ENCODE measurements around the gene SLC4A1.

Gene SLC4A1

DNA sequence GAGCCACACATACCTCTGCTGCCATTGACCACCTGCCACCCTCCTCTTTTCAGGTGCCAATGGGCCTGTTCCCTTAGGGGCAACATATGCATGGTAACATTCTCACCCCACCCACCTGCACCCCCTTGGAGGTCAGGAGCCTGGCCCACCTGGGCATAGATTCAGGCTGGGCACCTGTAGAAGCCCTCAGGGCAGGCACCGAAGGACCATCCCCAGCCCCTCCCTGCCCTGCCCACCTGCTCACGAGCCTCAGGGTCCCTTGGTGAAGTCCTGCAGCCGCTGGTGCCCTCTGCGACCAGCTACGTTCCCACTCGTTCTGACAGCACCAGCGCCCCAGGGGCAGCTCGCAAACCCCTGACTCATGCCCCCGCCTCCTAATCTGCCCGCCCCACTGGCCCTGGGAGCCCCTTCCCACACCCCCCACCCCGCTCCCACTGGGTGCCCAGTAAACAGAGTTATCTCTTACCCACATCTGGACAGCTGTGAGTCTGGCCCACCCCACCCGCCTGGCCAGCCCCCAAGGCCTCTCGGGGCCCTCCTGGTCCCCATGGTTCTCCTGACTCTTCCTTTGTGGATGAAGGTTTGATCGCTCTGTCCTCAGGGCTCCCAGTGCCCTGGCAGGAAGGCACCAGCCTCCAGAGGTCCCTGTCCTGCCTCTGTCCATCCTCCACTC, at the start of gene SLC4A1:
SLC4A1 (minus strand) TSS at position 318 of the 673 bp plus-strand sequence. CDS start 5,269 bp downstream, outside the sequence.
- no peak for DNase-seq

- no peak for DNase-seq
Measured at GRCh38 chr17:44317545-44317944, 49.6 kb upstream of the SLC4A1 start.

GRCh38 chr17:44315760-44316731, 48.1 kb upstream of the SLC4A1 start:
- no peak for DNase-seq

DNA sequence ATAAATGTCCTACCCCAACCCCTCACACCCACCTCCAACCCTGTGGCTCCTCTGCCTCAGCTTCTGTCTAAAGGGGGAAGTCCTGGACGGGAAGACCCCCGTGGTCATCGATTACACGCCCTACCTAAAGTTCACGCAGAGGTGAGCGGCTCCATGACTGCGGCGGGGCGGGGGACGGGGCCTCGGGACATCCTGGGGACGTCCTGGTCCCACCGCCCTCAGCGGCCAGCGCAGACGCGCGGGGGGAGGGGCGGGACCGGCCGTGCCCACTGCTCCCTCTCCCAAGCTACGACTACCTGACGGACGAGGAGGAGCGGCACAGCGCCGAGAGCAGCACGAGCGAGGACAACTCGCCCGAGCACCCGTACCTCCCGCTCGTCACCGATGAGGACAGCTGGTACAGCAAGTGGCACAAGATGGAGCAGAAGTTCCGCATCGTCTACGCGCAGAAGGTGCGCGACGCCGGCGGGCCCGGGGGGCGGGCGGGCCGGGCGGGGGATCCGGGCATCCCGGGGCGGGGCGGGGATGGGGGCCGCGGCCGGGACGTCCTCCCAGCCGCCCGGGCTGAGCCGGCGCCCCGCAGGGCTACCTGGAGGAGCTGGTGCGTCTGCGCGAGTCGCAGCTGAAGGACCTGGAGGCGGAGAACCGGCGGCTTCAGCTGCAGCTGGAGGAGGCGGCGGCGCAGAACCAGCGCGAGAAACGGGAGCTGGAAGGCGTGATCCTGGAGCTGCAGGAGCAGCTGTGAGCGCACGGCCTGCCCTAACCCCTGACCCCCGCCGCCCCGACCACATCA, 47.1 kb upstream of the SLC4A1 start:
- peak; percentile 33 for DNase-seq

- no peak for DNase-seq
Measured at GRCh38 chr17:44314524-44314868, 46.6 kb upstream of the SLC4A1 start.

DNA sequence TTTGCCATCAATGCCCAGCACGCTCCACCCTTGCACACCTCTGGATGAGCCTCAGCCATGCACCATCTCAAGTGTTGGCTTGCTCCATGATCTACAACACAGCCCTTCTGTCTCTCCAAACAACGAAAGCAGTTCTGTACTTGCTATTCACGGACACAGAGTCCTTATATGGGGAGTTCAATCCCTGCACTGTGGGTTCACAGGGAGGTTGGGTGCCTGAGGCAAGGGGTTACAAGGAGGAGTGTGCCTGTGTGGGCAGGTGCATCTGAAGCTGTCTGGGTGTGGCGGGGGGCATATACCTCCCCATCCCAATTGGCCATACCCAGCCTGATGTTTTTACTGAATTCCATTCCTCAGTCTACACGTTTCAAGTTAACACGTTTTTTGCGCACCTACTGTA, 46.1 kb upstream of the SLC4A1 start:
- DNase-seq: no peak

- no peak for DNase-seq
Measured at GRCh38 chr17:44312396-44313104, 44.6 kb upstream of the SLC4A1 start.

DNA sequence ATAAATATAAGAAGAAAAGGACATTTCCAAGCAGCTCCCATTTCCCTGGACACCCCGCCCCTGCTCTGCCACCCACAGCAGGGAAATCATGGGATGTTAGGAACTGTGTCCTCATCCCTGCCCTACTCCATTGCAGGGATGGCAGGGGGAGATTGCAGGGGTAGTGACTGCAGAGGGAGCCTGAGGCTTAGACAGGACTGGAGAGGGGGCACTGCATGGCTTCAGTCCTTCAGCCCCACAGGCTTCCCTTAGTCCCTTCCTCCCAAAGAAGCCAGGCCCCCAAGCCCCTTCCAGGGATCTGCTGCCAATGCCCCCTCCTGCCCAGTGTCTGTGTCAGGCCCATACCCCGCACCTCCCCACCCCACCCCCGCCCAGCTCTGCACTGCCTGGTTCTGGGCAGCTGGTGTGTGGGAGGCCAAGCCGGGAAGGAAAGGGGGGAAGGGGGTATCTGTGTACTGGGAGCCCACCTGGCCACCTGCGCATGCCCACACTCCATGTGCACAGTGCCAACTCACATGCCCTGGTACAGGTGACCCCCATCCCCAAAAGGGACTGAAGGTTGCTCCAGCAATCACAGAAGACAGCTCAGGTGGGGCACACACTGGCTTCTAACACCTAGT, 43.7 kb upstream of the SLC4A1 start:
- no peak for DNase-seq

DNA sequence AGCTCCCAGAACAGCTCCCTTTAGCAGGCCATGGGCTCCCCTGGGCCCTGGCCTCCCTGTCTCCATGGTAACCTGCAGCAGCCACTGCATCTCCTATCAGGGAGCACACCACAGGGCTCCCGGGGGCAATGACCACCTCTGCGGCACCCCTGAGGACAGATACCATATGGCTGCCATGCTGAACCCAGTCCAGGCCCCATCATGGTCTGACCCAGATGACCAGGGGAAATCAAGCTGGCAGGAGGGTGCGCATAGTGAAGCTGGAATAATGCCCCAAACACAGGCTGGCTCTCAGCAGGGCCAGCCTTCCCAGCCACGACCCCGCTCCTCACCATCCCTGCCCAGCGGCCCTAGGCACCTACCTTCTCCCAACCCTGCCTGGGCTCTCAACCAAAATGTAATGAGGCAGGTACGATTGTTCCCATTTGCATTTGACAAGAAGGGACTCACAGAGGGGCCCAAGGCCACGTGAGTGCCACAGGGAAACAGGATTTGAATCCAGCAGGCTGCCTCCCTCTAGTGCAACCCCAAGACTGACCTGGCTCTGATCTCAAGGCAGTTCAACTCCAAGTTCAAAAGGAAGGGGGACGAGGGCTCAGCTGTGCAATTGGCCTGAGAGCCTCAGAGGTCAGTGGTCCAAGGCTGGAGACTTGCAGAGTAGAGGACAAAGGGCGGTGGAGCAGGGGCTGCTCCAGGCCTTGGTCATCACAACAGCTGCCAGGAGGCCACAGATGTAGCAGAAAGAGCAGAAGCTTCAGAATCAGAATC, 42.9 kb upstream of the SLC4A1 start:
- no peak for DNase-seq

DNA sequence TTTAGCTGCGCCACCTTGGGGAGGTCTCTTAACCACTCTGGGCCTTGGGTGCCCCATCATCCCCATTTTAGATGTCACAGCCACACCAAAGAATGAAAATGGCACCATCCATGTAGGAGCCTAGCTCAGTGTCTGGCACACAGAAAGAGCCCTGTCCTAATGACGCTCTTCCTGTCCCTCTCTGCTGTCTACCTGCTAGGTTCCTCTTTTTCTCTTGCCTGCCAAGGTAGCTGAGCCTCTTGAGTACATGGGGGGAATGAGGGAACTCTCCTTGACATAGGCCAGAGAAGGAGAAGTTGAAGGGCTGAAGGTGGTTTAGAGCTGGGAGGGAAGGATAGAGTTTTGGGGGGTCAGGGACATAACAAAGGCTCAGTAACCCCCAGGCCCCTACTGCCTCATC, 42.3 kb upstream of the SLC4A1 start:
- no peak for DNase-seq

- no peak for DNase-seq
Measured at GRCh38 chr17:44309472-44309871, 41.5 kb upstream of the SLC4A1 start.

GRCh38 chr17:44308865-44309264, 40.9 kb upstream of the SLC4A1 start:
- peak; percentile 23 for DNase-seq

DNA sequence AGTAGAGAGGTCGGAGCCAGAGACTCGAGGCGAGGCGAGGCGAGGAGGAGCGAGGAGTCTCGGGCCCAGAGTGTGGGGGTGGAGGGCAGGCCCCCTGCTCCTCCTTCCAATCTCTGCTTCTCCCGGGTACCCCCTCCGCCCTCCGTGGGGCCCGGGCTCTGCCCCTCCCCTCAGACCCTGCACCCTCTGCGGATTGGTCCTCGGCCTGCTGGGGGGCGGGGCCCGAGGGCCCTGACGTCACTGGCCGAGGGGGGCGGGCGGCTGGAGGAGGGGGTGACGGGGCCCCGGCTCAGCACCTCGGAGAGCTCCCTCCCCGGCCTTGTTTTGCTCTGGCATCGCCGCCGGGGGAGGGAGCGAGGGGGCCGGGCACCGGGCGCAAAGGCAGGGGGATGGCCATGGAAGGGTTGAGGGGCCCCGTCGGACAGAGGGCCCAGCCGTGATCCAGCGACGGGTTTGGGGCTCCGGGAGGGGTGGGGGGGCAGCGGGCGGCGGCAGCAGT, 40.4 kb upstream of the SLC4A1 start, which contains the start of gene RUNDC3A:
RUNDC3A (plus strand) TSS at position 282 of the 499 bp plus-strand sequence. CDS start 232 bp downstream, outside the sequence.
- DNase-seq: peak; percentile 77

DNA sequence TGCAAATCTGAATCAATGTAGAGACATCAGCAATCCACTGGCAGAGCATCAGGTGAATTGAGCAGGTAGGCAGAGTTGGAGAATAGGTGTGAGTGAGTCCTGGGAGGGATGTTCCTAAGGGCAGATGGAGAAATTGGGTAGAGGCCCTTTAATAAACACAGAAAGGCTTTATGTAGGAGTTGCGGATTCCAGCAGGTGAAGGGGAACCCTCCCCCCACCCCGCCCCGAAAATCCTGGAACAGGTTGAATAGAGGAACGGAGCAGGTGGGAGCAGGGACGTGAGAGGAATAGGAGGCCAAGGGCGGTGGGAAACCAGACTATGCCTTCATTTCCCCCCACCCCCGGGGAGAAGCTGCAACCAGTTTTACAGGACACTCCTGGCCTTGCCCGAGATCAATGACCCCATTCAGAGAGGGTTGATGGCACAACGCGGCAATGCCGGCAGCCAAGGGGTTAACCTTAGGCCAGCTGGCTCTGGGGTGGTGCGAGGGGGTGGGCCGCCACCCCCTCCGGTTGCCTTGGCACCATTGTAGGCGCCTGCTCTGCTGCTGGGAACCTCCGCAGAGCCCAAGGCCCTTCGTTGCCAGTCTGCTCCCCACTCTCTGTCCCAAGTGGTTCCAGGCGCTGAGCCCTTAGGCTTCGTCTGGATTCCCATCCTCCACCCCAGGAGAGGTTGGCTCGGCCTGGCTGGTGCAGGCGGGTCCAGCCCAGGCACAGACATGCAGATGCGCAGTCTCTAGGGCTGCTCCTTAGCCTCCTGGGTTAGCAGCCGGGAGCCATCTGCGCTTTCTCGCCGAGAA, 39.7 kb upstream of the SLC4A1 start:
- peak; percentile 45 for DNase-seq

DNA sequence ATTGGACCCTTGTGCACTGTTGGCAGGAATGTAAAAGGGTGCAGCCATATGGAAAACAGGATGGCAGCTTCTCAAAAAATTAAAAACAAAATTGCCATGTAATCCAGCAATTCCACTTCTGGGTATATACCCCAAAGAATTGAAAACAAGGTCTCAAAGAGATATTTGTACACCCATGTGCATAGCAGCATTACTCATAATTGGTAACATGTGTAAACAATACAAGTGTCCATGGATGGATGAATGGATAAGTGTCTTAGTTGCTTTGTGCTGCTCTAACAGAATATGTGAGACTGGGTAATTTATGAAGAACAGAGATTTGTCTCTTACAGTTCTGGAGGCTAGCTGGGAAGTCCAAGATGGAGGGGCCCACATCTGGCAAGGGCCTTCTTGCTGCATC, 36.7 kb upstream of the SLC4A1 start:
- no peak for DNase-seq

DNA sequence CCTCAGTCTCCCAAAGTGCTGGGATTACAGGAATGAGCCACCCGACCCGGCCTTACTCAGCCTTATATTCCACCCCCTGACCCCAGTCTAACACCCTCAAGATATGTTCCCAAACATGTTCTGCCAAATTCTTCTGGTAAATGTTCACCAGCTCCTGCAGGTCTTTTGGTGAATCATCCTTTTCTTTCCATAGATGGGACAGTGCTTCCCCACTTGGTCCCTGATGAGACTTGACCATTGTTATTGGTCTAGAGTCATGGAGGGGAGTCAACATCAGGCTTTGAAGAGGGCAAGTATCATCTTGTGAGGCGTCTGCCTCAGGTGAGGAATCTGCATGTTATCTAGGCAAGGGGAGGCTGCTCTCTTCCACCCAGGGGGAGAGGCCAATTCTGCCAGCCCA, 30.0 kb upstream of the SLC4A1 start:
- no peak for DNase-seq

DNA sequence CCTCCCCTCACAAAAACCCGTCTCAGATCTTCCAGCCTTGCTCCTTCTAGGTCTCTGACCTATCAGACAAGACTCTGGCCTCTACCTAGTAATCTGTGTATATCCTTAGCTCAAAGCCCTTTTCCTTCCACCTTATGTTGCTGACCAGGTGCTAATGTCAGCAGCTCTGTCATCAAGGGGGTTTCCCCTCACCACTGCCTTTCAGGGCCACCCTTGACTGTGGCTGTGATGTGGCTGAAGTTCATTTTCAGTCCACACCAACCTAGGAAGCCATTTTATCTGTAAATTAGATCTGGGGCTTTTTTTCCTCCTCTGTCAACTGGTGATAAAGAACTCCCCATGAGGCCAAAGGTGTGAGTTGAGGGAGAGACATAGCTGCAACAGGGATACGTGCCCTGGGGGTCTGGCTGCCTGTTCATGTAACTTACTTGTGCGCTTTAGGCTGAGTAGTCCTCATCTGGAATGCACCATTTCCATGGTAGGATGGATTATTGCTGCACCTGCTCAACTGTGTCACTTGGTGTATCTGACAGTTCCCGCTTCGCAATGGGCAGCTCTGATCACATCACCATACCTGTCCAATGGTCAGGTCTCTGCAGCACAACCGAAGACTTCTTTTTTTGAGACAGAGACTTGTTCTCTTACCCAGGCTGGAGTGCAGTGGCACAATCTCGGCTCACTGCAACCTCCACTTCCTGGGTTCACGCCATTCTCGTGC, 25.7 kb upstream of the SLC4A1 start:
- no peak for DNase-seq

GRCh38 chr17:44287651-44288050, 19.7 kb upstream of the SLC4A1 start:
- no peak for DNase-seq

GRCh38 chr17:44284024-44284400, 16.1 kb upstream of the SLC4A1 start:
- no peak for DNase-seq
